ENCODE measurements around the gene ALAD.

ALAD gene

DNA sequence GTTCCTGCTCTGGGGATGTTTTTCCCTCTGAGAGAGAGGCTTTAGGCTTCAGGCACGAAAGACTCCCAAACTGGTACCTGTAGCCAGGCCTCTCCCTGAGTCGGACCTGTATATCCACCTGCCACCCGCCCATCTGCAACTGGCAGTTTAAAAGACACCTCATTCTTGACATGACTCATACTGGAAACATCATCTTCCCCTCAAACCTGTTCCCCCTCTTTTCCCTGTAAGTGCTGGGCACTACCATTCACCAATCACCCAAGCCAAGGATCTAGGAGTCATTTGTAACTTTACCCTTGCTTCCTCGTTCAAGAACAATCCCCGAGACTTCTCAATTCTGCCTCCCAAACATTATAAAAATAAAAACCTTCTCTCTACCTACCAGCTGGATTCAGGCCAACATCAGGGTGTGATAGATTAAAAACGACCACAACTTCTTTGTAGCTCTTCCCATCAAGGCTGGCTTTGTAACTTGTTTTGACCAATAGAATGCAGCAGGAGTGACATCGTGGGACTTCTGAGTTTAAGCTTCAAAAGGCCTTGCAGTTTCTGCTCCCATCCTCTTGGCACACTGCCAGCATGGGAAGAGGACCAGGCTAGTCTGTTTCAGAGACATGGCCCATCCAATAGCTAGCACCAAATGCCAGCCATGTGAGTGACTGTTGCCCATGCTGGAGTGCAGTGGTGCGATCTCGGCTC, 59.2 kb downstream of the ALAD start:
- TF ChIP-seq SIN3A (IDR thresholded peaks at IDR 0.05; ENCODE audit: borderline replicate concordance, insufficient read depth, low read length) (no peak), POLR2AphosphoS5 (IDR thresholded peaks at IDR 0.05; ENCODE audit: low read depth, low read length) (no peak), TAF1 (IDR thresholded peaks at IDR 0.05; ENCODE audit: borderline replicate concordance, insufficient read depth, low read length) (no peak)
- TF ChIP-seq, protein P1, sequence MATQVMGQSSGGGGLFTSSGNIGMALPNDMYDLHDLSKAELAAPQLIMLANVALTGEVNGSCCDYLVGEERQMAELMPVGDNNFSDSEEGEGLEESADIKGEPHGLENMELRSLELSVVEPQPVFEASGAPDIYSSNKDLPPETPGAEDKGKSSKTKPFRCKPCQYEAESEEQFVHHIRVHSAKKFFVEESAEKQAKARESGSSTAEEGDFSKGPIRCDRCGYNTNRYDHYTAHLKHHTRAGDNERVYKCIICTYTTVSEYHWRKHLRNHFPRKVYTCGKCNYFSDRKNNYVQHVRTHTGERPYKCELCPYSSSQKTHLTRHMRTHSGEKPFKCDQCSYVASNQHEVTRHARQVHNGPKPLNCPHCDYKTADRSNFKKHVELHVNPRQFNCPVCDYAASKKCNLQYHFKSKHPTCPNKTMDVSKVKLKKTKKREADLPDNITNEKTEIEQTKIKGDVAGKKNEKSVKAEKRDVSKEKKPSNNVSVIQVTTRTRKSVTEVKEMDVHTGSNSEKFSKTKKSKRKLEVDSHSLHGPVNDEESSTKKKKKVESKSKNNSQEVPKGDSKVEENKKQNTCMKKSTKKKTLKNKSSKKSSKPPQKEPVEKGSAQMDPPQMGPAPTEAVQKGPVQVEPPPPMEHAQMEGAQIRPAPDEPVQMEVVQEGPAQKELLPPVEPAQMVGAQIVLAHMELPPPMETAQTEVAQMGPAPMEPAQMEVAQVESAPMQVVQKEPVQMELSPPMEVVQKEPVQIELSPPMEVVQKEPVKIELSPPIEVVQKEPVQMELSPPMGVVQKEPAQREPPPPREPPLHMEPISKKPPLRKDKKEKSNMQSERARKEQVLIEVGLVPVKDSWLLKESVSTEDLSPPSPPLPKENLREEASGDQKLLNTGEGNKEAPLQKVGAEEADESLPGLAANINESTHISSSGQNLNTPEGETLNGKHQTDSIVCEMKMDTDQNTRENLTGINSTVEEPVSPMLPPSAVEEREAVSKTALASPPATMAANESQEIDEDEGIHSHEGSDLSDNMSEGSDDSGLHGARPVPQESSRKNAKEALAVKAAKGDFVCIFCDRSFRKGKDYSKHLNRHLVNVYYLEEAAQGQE (IDR thresholded peaks at IDR 0.05; ENCODE audit: insufficient read depth in 1 of 2, low read depth in 2 of 2, low read length in 2 of 2) = no peak

DNA sequence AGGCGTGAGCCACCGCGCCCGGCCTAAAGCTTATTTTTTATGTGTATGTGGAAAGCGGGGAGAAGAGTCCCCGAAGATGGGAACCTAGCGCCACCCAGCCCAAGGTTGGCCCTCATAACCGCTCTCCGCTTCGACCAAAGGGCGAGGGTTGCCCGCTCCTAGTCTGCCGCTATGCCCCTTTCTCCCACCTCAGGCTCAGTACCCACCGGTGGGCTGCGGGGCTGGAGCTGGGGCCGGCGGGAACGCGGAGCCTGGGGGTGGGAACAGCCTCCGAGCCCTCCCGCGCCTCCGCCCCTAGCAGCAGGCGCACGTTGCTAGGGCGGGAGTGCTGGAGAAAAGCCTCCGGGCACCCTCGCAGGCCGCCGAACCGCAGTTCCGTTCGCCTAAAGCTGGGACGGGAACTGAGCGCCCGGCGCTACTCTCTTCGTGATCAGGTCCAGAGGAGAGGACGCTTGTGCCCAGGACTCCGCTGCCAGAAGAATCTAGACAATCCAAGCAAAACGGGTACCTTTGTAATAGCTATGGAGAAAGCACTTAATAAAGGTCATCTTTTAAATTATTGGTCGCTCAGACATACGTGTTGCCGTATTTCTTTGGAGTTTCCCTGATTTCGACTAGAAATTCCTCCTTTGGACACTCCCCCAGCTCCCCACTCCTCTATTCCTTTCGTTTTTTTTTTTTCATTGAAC, 60.9 kb downstream of the ALAD start, which contains the start of gene WDR31:
Gene WDR31, minus strand, starts transcription at position 265 of the 689 bp plus-strand sequence. CDS start 8,253 bp downstream, outside the sequence.
- TF ChIP-seq FOXP2 (optimal IDR thresholded peaks at IDR 0.05; ENCODE audit: borderline replicate concordance, extremely low read depth, extremely low read length, insufficient read depth) (peak; percentile 85), SIN3A (IDR thresholded peaks at IDR 0.05; ENCODE audit: borderline replicate concordance, insufficient read depth, low read length) (0 out of 2 replicates have a peak, but pooled peaks have one; percentile 31), TAF1 (IDR thresholded peaks at IDR 0.05; ENCODE audit: borderline replicate concordance, insufficient read depth, low read length) (peak; percentile 70; the same call in 1 of the 2 replicates), POLR2AphosphoS5 (IDR thresholded peaks at IDR 0.05; ENCODE audit: low read depth, low read length) (0 out of 2 replicates have a peak, but pooled peaks have one; percentile 39)
- TF ChIP-seq, protein P1 (IDR thresholded peaks at IDR 0.05; ENCODE audit: insufficient read depth in 1 of 2, low read depth in 2 of 2, low read length in 2 of 2) = no peak

DNA sequence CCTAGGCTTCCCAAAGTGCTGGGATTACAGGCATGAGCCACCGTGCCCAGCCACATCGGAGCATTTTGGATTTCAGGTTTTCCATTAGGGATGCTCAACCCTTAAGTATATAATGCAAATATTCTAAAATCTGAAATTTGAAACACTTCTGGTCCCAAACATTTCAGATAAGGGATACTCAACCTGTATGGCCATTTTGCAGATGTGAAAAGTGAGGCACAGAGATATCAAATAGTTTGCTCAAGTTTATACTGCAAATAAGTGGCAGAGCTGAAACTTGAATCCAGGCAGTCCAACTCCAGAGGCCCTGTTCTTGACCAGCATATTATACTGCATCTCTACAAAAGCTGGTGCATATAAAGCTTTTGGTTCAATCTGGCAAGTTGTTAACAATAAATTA, 63.4 kb downstream of the ALAD start:
- TF ChIP-seq FOXP2 (optimal IDR thresholded peaks at IDR 0.05; ENCODE audit: borderline replicate concordance, extremely low read depth, extremely low read length, insufficient read depth) (no peak), SIN3A (IDR thresholded peaks at IDR 0.05; ENCODE audit: borderline replicate concordance, insufficient read depth, low read length) (no peak), POLR2AphosphoS5 (IDR thresholded peaks at IDR 0.05; ENCODE audit: low read depth, low read length) (no peak), TAF1 (IDR thresholded peaks at IDR 0.05; ENCODE audit: borderline replicate concordance, insufficient read depth, low read length) (no peak)
- TF ChIP-seq, protein P1 (IDR thresholded peaks at IDR 0.05; ENCODE audit: insufficient read depth in 1 of 2, low read depth in 2 of 2, low read length in 2 of 2) = no peak

Measured in PFSK-1 (cell line).